Mucosa of rectum (tissue), 2 donors: Measurements from ENCODE around the gene GMPR2.

Experiments used
- H3K27ac ChIP-seq, 2 donors: one replicate each; pipeline ENCODE4 v1.7.0; 2013; ENCODE audit warnings: inconsistent platforms in 2 of 2, low read depth in 2 of 2, low read length in 2 of 2
- H3K27me3 ChIP-seq, 2 donors: one replicate each; pipeline ENCODE4 v1.7.0; 2013; ENCODE audit warnings: low read length in 2 of 2; ENCODE audit not compliant: control insufficient read depth in 2 of 2, insufficient read depth in 2 of 2
- H3K36me3 ChIP-seq, 2 donors: one replicate each; pipeline ENCODE4 v1.7.0; 2013; ENCODE audit warnings: low read length in 2 of 2; ENCODE audit not compliant: control insufficient read depth in 2 of 2, insufficient read depth in 2 of 2
- H3K4me1 ChIP-seq, 2 donors: one replicate each; pipeline ENCODE4 v1.7.0; 2013; ENCODE audit warnings: low read length in 2 of 2, mild to moderate bottlenecking in 1 of 2; ENCODE audit not compliant: control insufficient read depth in 2 of 2, insufficient read depth in 2 of 2
- H3K4me3 ChIP-seq, 2 donors: one replicate each; pipeline ENCODE4 v1.7.0; 2013; ENCODE audit warnings: low read length in 2 of 2
- H3K9ac ChIP-seq, 2 donors: one replicate each; pipeline ENCODE4 v1.7.0; 2013; ENCODE audit warnings: low read length in 2 of 2, low read depth in 1 of 2, mild to moderate bottlenecking in 1 of 2
- H3K9me3 ChIP-seq, 2 donors: one replicate each; pipeline ENCODE4 v1.7.0; 2013; ENCODE audit warnings: low read length in 2 of 2; ENCODE audit not compliant: control insufficient read depth in 2 of 2
- donor health status: healthy.
- donor health status: Normal muscosa, but diverticular disease.

The GMPR2 gene

DNA sequence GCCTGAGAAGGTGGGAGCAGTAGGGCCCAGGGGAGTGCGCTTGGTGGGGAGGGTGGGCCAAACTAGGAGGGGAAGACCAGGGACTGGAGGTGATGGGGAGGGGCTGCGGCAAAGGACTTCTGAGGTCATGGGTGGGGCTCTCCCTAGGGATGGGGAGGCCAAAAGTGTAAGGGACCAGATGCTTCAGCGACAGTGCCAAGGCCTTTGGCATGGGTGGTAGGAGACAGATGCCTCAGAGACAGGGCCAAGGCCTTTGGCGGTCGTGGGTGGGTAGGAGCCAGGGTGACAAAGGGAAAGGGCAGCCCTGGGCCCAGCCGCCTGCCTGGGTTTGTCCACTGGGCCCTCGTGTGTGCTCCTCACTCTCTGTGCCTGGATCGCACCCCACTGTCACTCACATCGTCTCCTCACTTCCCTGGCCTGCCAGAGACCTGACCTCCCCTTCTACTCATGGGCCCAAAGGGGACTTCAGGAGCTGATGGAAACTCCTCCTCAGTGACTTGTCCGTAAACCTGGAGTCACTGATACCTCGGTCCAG, 51.8 kb downstream of the GMPR2 start:
- H3K36me3 ChIP-seq, result peaks cover 1 to 4% of the 10 kb centered on the region in 2 donors
- H3K9ac ChIP-seq, result no peak overlapping the region
- no peaks in the 10 kb centered on the region for H3K4me1 ChIP-seq
- H3K27me3 ChIP-seq, result no peaks in the 10 kb centered on the region
- no peak overlapping the region for H3K4me3 ChIP-seq
- no peaks in the 10 kb centered on the region for H3K9me3 ChIP-seq
- no peak overlapping the region for H3K27ac ChIP-seq

DNA sequence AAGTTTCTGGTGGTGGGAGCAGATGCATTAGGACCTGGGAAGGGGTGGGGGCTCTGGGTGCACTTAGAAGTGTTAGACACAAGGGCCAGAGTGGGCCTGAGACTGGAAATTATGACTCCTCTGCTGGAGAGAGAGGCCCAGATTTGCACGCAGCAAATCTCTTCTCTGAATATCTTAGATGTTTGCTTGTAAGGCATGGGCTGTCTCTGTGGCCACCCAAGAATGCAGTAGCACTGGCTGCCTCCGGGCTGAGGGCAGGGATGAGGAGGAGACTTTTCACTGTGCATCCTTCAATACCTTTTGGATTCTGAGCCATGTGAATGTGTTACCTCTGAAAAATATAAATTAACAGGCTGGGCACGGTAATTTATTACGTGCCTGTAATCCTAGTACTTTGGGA, 52.6 kb downstream of the GMPR2 start:
- Histone ChIP-seq H3K36me3 (peaks cover 9 to 12% of the 10 kb centered on the region in 2 donors), H3K27ac (no peak overlapping the region), H3K4me1 (no peaks in the 10 kb centered on the region), H3K27me3 (no peaks in the 10 kb centered on the region), H3K9me3 (no peaks in the 10 kb centered on the region), H3K9ac (no peak overlapping the region), H3K4me3 (no peak overlapping the region)

DNA sequence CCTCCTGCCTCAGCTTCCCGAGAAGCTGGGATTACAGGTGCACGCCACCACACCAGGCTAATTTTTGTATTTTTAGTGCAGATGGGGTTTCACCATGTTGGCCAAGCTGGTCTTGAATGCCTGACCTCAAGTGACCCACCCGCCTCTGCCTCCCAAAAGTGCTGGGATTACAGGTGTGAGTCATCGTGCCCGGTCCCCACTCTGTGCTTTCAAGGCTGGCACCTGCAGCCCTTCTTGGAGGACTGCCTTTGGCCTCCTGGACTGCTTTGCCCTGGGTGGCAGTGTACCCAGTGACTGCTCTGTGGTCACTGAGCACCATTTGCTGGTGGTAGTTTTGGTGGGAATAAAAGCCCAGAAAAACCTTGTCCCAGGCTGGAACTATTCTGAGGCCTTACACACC, 54.3 kb downstream of the GMPR2 start:
- Histone ChIP-seq H3K9ac (no peak overlapping the region), H3K27ac (no peak overlapping the region), H3K4me3 (no peak overlapping the region), H3K4me1 (no peaks in the 10 kb centered on the region), H3K27me3 (no peaks in the 10 kb centered on the region), H3K9me3 (no peaks in the 10 kb centered on the region), H3K36me3 (peaks cover 23 to 25% of the 10 kb centered on the region in 2 donors)
